ENCODE measurements around the gene CASZ1. TPM values are rescaled to one million over a fixed set of nuclear protein-coding genes. Genes with fewer than 3 reads are reported as not detected.

CASZ1 gene
- total RNA-seq, 1 experiment from 2014 or later = 27.8 TPM

- ChIA-PET CTCF (no interaction called here), POLR2A (interaction anchor here (0.7 kb wide), 1 partner anchor 11 kb away, joined by 3 read pairs; no protein-coding TSS in a partner anchor)
- H3K4me3 ChIP-seq (ENCODE audit: low read depth in 2 of 2, low read length in 2 of 2) = no peak overlapping the region
- DNase-seq (ENCODE audit: low read depth, low spot score) (no peak), ATAC-seq (no peak)
- intact Hi-C loops (cut with micrococcal nuclease; ENCODE audit: unreplicated experiment) (no loop called here), in situ Hi-C loops (cut with HindIII; ENCODE audit: low pct_unique_long_range_greater_than_20kb, low sequenced_read_pairs) (no loop called here)
- peaks cover 8% of the 10 kb centered on the region; the same call in 1 of the 2 replicates for H3K4me1 ChIP-seq (ENCODE audit: control insufficient read depth, insufficient read depth, low read length)
- H3K36me3 ChIP-seq (ENCODE audit: control insufficient read depth, insufficient read depth, low read length) = no peaks in the 10 kb centered on the region
- TF ChIP-seq TCF7L2 (IDR thresholded peaks at IDR 0.05; ENCODE audit: low read depth, low read length) = no peak
- TF ChIP-seq POLR2AphosphoS5 (IDR thresholded peaks at IDR 0.05; ENCODE audit: low read depth, low read length) = no peak
- TF ChIP-seq SIN3A (IDR thresholded peaks at IDR 0.05; ENCODE audit: borderline replicate concordance, insufficient read depth, low read depth, low read length) = no peak
- TF ChIP-seq, protein P1, sequence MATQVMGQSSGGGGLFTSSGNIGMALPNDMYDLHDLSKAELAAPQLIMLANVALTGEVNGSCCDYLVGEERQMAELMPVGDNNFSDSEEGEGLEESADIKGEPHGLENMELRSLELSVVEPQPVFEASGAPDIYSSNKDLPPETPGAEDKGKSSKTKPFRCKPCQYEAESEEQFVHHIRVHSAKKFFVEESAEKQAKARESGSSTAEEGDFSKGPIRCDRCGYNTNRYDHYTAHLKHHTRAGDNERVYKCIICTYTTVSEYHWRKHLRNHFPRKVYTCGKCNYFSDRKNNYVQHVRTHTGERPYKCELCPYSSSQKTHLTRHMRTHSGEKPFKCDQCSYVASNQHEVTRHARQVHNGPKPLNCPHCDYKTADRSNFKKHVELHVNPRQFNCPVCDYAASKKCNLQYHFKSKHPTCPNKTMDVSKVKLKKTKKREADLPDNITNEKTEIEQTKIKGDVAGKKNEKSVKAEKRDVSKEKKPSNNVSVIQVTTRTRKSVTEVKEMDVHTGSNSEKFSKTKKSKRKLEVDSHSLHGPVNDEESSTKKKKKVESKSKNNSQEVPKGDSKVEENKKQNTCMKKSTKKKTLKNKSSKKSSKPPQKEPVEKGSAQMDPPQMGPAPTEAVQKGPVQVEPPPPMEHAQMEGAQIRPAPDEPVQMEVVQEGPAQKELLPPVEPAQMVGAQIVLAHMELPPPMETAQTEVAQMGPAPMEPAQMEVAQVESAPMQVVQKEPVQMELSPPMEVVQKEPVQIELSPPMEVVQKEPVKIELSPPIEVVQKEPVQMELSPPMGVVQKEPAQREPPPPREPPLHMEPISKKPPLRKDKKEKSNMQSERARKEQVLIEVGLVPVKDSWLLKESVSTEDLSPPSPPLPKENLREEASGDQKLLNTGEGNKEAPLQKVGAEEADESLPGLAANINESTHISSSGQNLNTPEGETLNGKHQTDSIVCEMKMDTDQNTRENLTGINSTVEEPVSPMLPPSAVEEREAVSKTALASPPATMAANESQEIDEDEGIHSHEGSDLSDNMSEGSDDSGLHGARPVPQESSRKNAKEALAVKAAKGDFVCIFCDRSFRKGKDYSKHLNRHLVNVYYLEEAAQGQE (IDR thresholded peaks at IDR 0.05; ENCODE audit: insufficient read depth in 1 of 2, low read depth in 2 of 2, low read length in 1 of 2) = no peak
- TF ChIP-seq, protein P2, sequence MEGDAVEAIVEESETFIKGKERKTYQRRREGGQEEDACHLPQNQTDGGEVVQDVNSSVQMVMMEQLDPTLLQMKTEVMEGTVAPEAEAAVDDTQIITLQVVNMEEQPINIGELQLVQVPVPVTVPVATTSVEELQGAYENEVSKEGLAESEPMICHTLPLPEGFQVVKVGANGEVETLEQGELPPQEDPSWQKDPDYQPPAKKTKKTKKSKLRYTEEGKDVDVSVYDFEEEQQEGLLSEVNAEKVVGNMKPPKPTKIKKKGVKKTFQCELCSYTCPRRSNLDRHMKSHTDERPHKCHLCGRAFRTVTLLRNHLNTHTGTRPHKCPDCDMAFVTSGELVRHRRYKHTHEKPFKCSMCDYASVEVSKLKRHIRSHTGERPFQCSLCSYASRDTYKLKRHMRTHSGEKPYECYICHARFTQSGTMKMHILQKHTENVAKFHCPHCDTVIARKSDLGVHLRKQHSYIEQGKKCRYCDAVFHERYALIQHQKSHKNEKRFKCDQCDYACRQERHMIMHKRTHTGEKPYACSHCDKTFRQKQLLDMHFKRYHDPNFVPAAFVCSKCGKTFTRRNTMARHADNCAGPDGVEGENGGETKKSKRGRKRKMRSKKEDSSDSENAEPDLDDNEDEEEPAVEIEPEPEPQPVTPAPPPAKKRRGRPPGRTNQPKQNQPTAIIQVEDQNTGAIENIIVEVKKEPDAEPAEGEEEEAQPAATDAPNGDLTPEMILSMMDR (IDR thresholded peaks at IDR 0.05) = no peak
- no TSS peak for BruUV-seq (replicated peaks)
- H3K27ac ChIP-seq (ENCODE audit: low read length) = no peak overlapping the region
- no peaks in the 10 kb centered on the region for H3K9me3 ChIP-seq (ENCODE audit: control insufficient read depth, insufficient read depth, low read depth, low read length)
- H3K27me3 ChIP-seq (ENCODE audit: control insufficient read depth, insufficient read depth, low read length) = no peaks in the 10 kb centered on the region
Measured at GRCh38 chr1:10821388-10821787, 24.9 kb upstream of the CASZ1 start.

GRCh38 chr1:10820422-10820821 lies 24.0 kb upstream of the CASZ1 start:
- in situ Hi-C loops (cut with HindIII; ENCODE audit: low pct_unique_long_range_greater_than_20kb, low sequenced_read_pairs) (no loop called here), intact Hi-C loops (cut with micrococcal nuclease; ENCODE audit: unreplicated experiment) (no loop called here)
- Histone ChIP-seq H3K36me3 (ENCODE audit: control insufficient read depth, insufficient read depth, low read length) (no peaks in the 10 kb centered on the region), H3K4me1 (ENCODE audit: control insufficient read depth, insufficient read depth, low read length) (peaks cover 8% of the 10 kb centered on the region; the same call in 1 of the 2 replicates), H3K4me3 (ENCODE audit: low read depth in 2 of 2, low read length in 2 of 2) (no peak overlapping the region), H3K27ac (ENCODE audit: low read length) (no peak overlapping the region), H3K9me3 (ENCODE audit: control insufficient read depth, insufficient read depth, low read depth, low read length) (no peaks in the 10 kb centered on the region), H3K27me3 (ENCODE audit: control insufficient read depth, insufficient read depth, low read length) (no peaks in the 10 kb centered on the region)
- ATAC-seq (no peak), DNase-seq (ENCODE audit: low read depth, low spot score) (no peak)
- POLR2A ChIA-PET = no interaction called here
- CTCF ChIA-PET = no interaction called here
- BruUV-seq (replicated peaks) = no TSS peak
- TF ChIP-seq TCF7L2 (IDR thresholded peaks at IDR 0.05; ENCODE audit: low read depth, low read length) (no peak), POLR2AphosphoS5 (IDR thresholded peaks at IDR 0.05; ENCODE audit: low read depth, low read length) (no peak), SIN3A (IDR thresholded peaks at IDR 0.05; ENCODE audit: borderline replicate concordance, insufficient read depth, low read depth, low read length) (no peak)
- TF ChIP-seq, protein P2 (IDR thresholded peaks at IDR 0.05) = no peak
- TF ChIP-seq, protein P1 (IDR thresholded peaks at IDR 0.05; ENCODE audit: insufficient read depth in 1 of 2, low read depth in 2 of 2, low read length in 1 of 2) = no peak

Measured in Panc1 (cell line).